ENCODE results near the gene PSMA6. TPM values are rescaled to one million over a fixed set of nuclear protein-coding genes. Genes with fewer than 3 reads are reported as not detected.

PSMA6 gene
- total and polyA plus RNA-seq, 2 donors (not counting 1 experiment from before 2014, with no cell fraction given), result 190 to 225 TPM

DNA sequence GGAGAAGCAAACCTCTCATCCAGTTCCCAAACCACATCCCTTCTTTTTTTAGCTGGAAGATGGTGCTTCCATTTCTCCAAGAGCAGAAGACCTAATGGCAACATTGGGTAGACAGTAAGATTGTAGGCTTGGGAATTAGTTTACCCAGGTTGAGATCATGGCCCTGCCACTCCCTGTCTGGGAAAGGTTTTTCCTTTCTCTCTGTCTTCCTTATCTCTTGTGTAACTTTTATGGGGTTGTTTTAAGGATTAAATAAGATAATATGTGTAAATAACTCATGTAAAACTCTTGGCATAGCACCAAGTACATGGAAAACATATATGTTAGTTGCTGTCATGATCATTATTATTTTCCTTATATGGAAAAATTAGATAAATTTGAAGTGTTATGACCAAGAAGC, 23.2 kb upstream of the PSMA6 start:
- H3K4me2 ChIP-seq (ENCODE audit: extremely low read depth, insufficient read depth, low read length), result no peak overlapping the region
- no peak overlapping the region for H3K27ac ChIP-seq (ENCODE audit: insufficient read depth, low read length)
- no peak overlapping the region for H3K4me3 ChIP-seq (replicated peaks in 1 of 4; ENCODE audit: control extremely low read depth in 1 of 4, insufficient read depth in 1 of 4, low read depth in 3 of 4, low read length in 4 of 4)
- TF ChIP-seq, protein P1, sequence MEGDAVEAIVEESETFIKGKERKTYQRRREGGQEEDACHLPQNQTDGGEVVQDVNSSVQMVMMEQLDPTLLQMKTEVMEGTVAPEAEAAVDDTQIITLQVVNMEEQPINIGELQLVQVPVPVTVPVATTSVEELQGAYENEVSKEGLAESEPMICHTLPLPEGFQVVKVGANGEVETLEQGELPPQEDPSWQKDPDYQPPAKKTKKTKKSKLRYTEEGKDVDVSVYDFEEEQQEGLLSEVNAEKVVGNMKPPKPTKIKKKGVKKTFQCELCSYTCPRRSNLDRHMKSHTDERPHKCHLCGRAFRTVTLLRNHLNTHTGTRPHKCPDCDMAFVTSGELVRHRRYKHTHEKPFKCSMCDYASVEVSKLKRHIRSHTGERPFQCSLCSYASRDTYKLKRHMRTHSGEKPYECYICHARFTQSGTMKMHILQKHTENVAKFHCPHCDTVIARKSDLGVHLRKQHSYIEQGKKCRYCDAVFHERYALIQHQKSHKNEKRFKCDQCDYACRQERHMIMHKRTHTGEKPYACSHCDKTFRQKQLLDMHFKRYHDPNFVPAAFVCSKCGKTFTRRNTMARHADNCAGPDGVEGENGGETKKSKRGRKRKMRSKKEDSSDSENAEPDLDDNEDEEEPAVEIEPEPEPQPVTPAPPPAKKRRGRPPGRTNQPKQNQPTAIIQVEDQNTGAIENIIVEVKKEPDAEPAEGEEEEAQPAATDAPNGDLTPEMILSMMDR (conservative IDR thresholded peaks at IDR 0.05 in 1 of 2, IDR thresholded peaks at IDR 0.05 in 1 of 2; ENCODE audit: low read depth in 1 of 2, low read length in 2 of 2), result no peak
- no peak for TF ChIP-seq EZH2 (IDR thresholded peaks at IDR 0.05; ENCODE audit: low read length, missing control alignments)
- no peak overlapping the region for H2AFZ ChIP-seq (ENCODE audit: low read length)
- no peaks in the 10 kb centered on the region for H3K79me2 ChIP-seq (ENCODE audit: control insufficient read depth, insufficient read depth, low read length)
- H4K20me1 ChIP-seq (ENCODE audit: control insufficient read depth, extremely low read depth, insufficient read depth, low read length), result no peaks in the 10 kb centered on the region
- no peak for DNase-seq (ENCODE audit: low read depth in 2 of 2)
- H3K27me3 ChIP-seq (ENCODE audit: control insufficient read depth, insufficient read depth, low read length), result no peaks in the 10 kb centered on the region
- no peaks in the 10 kb centered on the region for H3K4me1 ChIP-seq (ENCODE audit: control insufficient read depth, extremely low read depth, insufficient read depth, low read length)
- H3K9ac ChIP-seq (ENCODE audit: insufficient read depth, low read length), result no peak overlapping the region
- H3K36me3 ChIP-seq (ENCODE audit: control insufficient read depth, insufficient read depth, low read length), result no peaks in the 10 kb centered on the region
- H3K9me3 ChIP-seq (ENCODE audit: control insufficient read depth, insufficient read depth, low read depth, low read length), result no peaks in the 10 kb centered on the region

- H3K4me2 ChIP-seq (ENCODE audit: extremely low read depth, insufficient read depth, low read length), result no peak overlapping the region
- H3K27me3 ChIP-seq (ENCODE audit: control insufficient read depth, insufficient read depth, low read length), result no peaks in the 10 kb centered on the region
- H3K4me3 ChIP-seq (replicated peaks in 1 of 4; ENCODE audit: control extremely low read depth in 1 of 4, insufficient read depth in 1 of 4, low read depth in 3 of 4, low read length in 4 of 4), result no peak overlapping the region
- no peak overlapping the region for H2AFZ ChIP-seq (ENCODE audit: low read length)
- H4K20me1 ChIP-seq (ENCODE audit: control insufficient read depth, extremely low read depth, insufficient read depth, low read length), result no peaks in the 10 kb centered on the region
- H3K9me3 ChIP-seq (ENCODE audit: control insufficient read depth, insufficient read depth, low read depth, low read length), result no peaks in the 10 kb centered on the region
- H3K27ac ChIP-seq (ENCODE audit: insufficient read depth, low read length), result no peak overlapping the region
- H3K36me3 ChIP-seq (ENCODE audit: control insufficient read depth, insufficient read depth, low read length), result no peaks in the 10 kb centered on the region
- no peaks in the 10 kb centered on the region for H3K79me2 ChIP-seq (ENCODE audit: control insufficient read depth, insufficient read depth, low read length)
- DNase-seq (ENCODE audit: low read depth in 2 of 2), result no peak
- H3K4me1 ChIP-seq (ENCODE audit: control insufficient read depth, extremely low read depth, insufficient read depth, low read length), result no peaks in the 10 kb centered on the region
- TF ChIP-seq, protein P1 (conservative IDR thresholded peaks at IDR 0.05 in 1 of 2, IDR thresholded peaks at IDR 0.05 in 1 of 2; ENCODE audit: low read depth in 1 of 2, low read length in 2 of 2), result no peak
- no peak for TF ChIP-seq EZH2 (IDR thresholded peaks at IDR 0.05; ENCODE audit: low read length, missing control alignments)
- H3K9ac ChIP-seq (ENCODE audit: insufficient read depth, low read length), result no peak overlapping the region
Observed at GRCh38 chr14:35274805-35275204, 17.4 kb upstream of the PSMA6 start.

GRCh38 chr14:35277179-35277578, 15.0 kb upstream of the PSMA6 start:
- DNase-seq (ENCODE audit: low read depth in 2 of 2), result no peak
- H3K79me2 ChIP-seq (ENCODE audit: control insufficient read depth, insufficient read depth, low read length), result no peaks in the 10 kb centered on the region
- no peak overlapping the region for H3K27ac ChIP-seq (ENCODE audit: insufficient read depth, low read length)
- no peak overlapping the region for H3K4me2 ChIP-seq (ENCODE audit: extremely low read depth, insufficient read depth, low read length)
- TF ChIP-seq EZH2 (IDR thresholded peaks at IDR 0.05; ENCODE audit: low read length, missing control alignments), result no peak
- TF ChIP-seq, protein P1 (conservative IDR thresholded peaks at IDR 0.05 in 1 of 2, IDR thresholded peaks at IDR 0.05 in 1 of 2; ENCODE audit: low read depth in 1 of 2, low read length in 2 of 2), result no peak
- no peaks in the 10 kb centered on the region for H4K20me1 ChIP-seq (ENCODE audit: control insufficient read depth, extremely low read depth, insufficient read depth, low read length)
- H3K36me3 ChIP-seq (ENCODE audit: control insufficient read depth, insufficient read depth, low read length), result no peaks in the 10 kb centered on the region
- no peaks in the 10 kb centered on the region for H3K27me3 ChIP-seq (ENCODE audit: control insufficient read depth, insufficient read depth, low read length)
- no peaks in the 10 kb centered on the region for H3K4me1 ChIP-seq (ENCODE audit: control insufficient read depth, extremely low read depth, insufficient read depth, low read length)
- H3K9ac ChIP-seq (ENCODE audit: insufficient read depth, low read length), result no peak overlapping the region
- no peaks in the 10 kb centered on the region for H3K9me3 ChIP-seq (ENCODE audit: control insufficient read depth, insufficient read depth, low read depth, low read length)
- no peak overlapping the region for H2AFZ ChIP-seq (ENCODE audit: low read length)
- no peak overlapping the region for H3K4me3 ChIP-seq (replicated peaks in 1 of 4; ENCODE audit: control extremely low read depth in 1 of 4, insufficient read depth in 1 of 4, low read depth in 3 of 4, low read length in 4 of 4)
